ENCODE measurements around the gene CA6. TPM values are rescaled to one million over a fixed set of nuclear protein-coding genes. Genes with fewer than 3 reads are reported as not detected.
"Not testable (repeated sequence)": the region's sequence is repeated elsewhere in the genome, so short reads cannot be mapped to it uniquely, and the experiment has no call there.

Gene CA6
- polyA plus RNA-seq, 2 of the 4 experiments (the other 2 are of a cell fraction), result not detected

- no peak overlapping the region for H3K4me2 ChIP-seq
- ATAC-seq (no peak), FAIRE-seq (no peak), DNase-seq (ENCODE audit: low read depth in 1 of 2, low spot score in 1 of 2) (no peak)
- H3K9me3 ChIP-seq, result no peaks in the 10 kb centered on the region
- no peak for TF ChIP-seq TFCP2L1 (CRISPR knock-in tag; IDR thresholded peaks at IDR 0.05)
- WGBS (ENCODE audit: missing lambda C conversion rate), result 90% methylated on average over 16 of the region's 16 CpGs
- ChIA-PET CTCF (interaction anchor here (0.9 kb wide), 1 partner anchor 106 kb away, joined by 3 read pairs; no protein-coding TSS in a partner anchor), POLR2A (no interaction called here)
- no peaks in the 10 kb centered on the region for H3K4me1 ChIP-seq
- H3K4me3 ChIP-seq, result no peak overlapping the region
- no peak overlapping the region for H3K27ac ChIP-seq
Observed at GRCh38 chr1:8965121-8965820, 19.6 kb downstream of the CA6 start.

- 89% methylated on average over 4 of the region's 4 CpGs for WGBS (ENCODE audit: missing lambda C conversion rate)
- no peak for TF ChIP-seq KDM5A (IDR thresholded peaks at IDR 0.05)
- TF ChIP-seq HMGXB4 (CRISPR knock-in tag; IDR thresholded peaks at IDR 0.05; ENCODE audit: borderline replicate concordance), result no peak
- no peak for TF ChIP-seq PHF8 (IDR thresholded peaks at IDR 0.05; ENCODE audit: borderline replicate concordance, low read depth)
- TF ChIP-seq JUNB (IDR thresholded peaks at IDR 0.05), result no peak
- TF ChIP-seq ESRRA (IDR thresholded peaks at IDR 0.05; ENCODE audit: borderline replicate concordance, low read length), result no peak
- no peak for TF ChIP-seq EHMT2 (IDR thresholded peaks at IDR 0.05; ENCODE audit: low read depth)
- no peak for TF ChIP-seq FOSB (CRISPR knock-in tag; IDR thresholded peaks at IDR 0.05)
- no peak for TF ChIP-seq PBX3 (IDR thresholded peaks at IDR 0.05)
- no peak for TF ChIP-seq CHD4 (IDR thresholded peaks at IDR 0.05; ENCODE audit: borderline replicate concordance)
- H3K9me3 ChIP-seq, result no peaks in the 10 kb centered on the region
- POLR2A ChIA-PET, result no interaction called here
- FAIRE-seq (no peak), DNase-seq (ENCODE audit: low read depth in 1 of 2, low spot score in 1 of 2) (no peak), ATAC-seq (no peak)
- H3K4me1 ChIP-seq, result no peaks in the 10 kb centered on the region
- H3K4me2 ChIP-seq, result no peak overlapping the region
- H3K27ac ChIP-seq, result no peak overlapping the region
- CTCF ChIA-PET, result interaction anchor here (0.5 to 1.4 kb wide), 4 partner anchors 11 to 39 kb away, joined by 3 to 4 read pairs (median 3); no protein-coding TSS in a partner anchor
- no peak overlapping the region for H3K4me3 ChIP-seq
Observed at GRCh38 chr1:8966606-8967005, 20.9 kb downstream of the CA6 start.

- H3K9me3 ChIP-seq; POLR2A ChIA-PET; H3K4me1 ChIP-seq; DNase-seq (ENCODE audit: low read depth in 1 of 2, low spot score in 1 of 2); H3K4me3 ChIP-seq; H3K4me2 ChIP-seq; FAIRE-seq; H3K27ac ChIP-seq; ATAC-seq: not testable (repeated sequence)
- WGBS (ENCODE audit: missing lambda C conversion rate), result 58% methylated on average over 9 of the region's 9 CpGs
- CTCF ChIA-PET, result interaction anchor here (1.1 kb wide), 1 partner anchor 19 kb away, joined by 3 read pairs; no protein-coding TSS in a partner anchor
Observed at GRCh38 chr1:8968902-8969301, 23.2 kb downstream of the CA6 start.

- Histone ChIP-seq H3K27ac (no peak overlapping the region), H3K4me1 (no peaks in the 10 kb centered on the region), H3K4me3 (no peak overlapping the region), H3K4me2 (no peak overlapping the region), H3K9me3 (no peaks in the 10 kb centered on the region)
- ATAC-seq (no peak), DNase-seq (ENCODE audit: low read depth in 1 of 2, low spot score in 1 of 2) (no peak), FAIRE-seq (no peak)
- POLR2A ChIA-PET, result no interaction called here
- TF ChIP-seq EP300 (IDR thresholded peaks at IDR 0.05) (no peak), HOXB13 (CRISPR knock-in tag; IDR thresholded peaks at IDR 0.05; ENCODE audit: low read depth) (no peak), E2F6 (IDR thresholded peaks at IDR 0.05; ENCODE audit: borderline replicate concordance, low read depth) (no peak), NPAS2 (CRISPR knock-in tag; IDR thresholded peaks at IDR 0.05; ENCODE audit: borderline replicate concordance) (no peak), MAFK (IDR thresholded peaks at IDR 0.05; ENCODE audit: partially characterized antibody) (no peak), TP53 (CRISPR knock-in tag; IDR thresholded peaks at IDR 0.05) (no peak), KDM5A (IDR thresholded peaks at IDR 0.05) (no peak), RFX5 (IDR thresholded peaks at IDR 0.05) (no peak), FOSB (CRISPR knock-in tag; IDR thresholded peaks at IDR 0.05) (no peak), RAD21 (conservative IDR thresholded peaks at IDR 0.05 in 1 of 2, IDR thresholded peaks at IDR 0.05 in 1 of 2) (no peak), HES2 (IDR thresholded peaks at IDR 0.05) (no peak), EHMT2 (IDR thresholded peaks at IDR 0.05; ENCODE audit: low read depth) (no peak), SMC3 (IDR thresholded peaks at IDR 0.05) (no peak), RARB (CRISPR knock-in tag; IDR thresholded peaks at IDR 0.05) (no peak), PHF8 (IDR thresholded peaks at IDR 0.05; ENCODE audit: borderline replicate concordance, low read depth) (no peak)
- CTCF ChIA-PET, result interaction anchor here (0.7 to 0.8 kb wide), 3 partner anchors 13 to 55 kb away, joined by 3 to 4 read pairs (median 4); no protein-coding TSS in a partner anchor
- 95% methylated on average over 7 of the region's 7 CpGs for WGBS (ENCODE audit: missing lambda C conversion rate)
Observed at GRCh38 chr1:8969937-8970336, 24.3 kb downstream of the CA6 start.

Measured in A549 (cell line).